Keratinocyte (primary cell): ENCODE measurements around the gene AFG1L. TPM values are rescaled to one million over a fixed set of nuclear protein-coding genes. Genes with fewer than 3 reads are reported as not detected.

Source experiments
- DNase-seq: peaks from one replicate; pipeline ENCODE4 v3.0.0-alpha.2; 2011; ENCODE audit warnings: low read depth, missing footprints, low spot score
- FAIRE-seq: peaks from 2 replicates; lab custom pipeline; 2011; peaks lifted over from hg19 to GRCh38; lab: Jason Lieb, UNC
- H2AFZ ChIP-seq: 2 replicates; pipeline ENCODE4 v1.6.0; 2012; ENCODE audit warnings: low read length, control low read depth, inconsistent platforms; ENCODE audit not compliant: control insufficient read depth
- H3K27ac ChIP-seq: 2 replicates; pipeline ENCODE4 v1.5.1; 2011; ENCODE audit warnings: low read length; ENCODE audit not compliant: control insufficient read depth, insufficient read depth
- H3K27me3 ChIP-seq: 3 replicates; pipeline ENCODE4 v1.6.0; 2011; ENCODE audit warnings: low read length; ENCODE audit not compliant: control insufficient read depth, insufficient read depth; ENCODE audit errors: extremely low read depth
- H3K36me3 ChIP-seq, 2 experiments: 2 replicates in 1 of 2; 3 replicates in 1 of 2; pipeline ENCODE4 v1.5.1; 2011; ENCODE audit warnings: low read length in 2 of 2, mild to moderate bottlenecking in 1 of 2; ENCODE audit not compliant: control insufficient read depth in 2 of 2, insufficient read depth in 2 of 2; ENCODE audit errors: extremely low read depth in 1 of 2
- H3K4me1 ChIP-seq: 3 replicates; pipeline ENCODE4 v1.5.1; 2011; ENCODE audit warnings: low read length; ENCODE audit not compliant: control insufficient read depth, insufficient read depth; ENCODE audit errors: extremely low read depth
- H3K4me2 ChIP-seq: 3 replicates; pipeline ENCODE4 v1.6.0; 2011; ENCODE audit warnings: low read depth, low read length; ENCODE audit not compliant: control insufficient read depth, insufficient read depth; ENCODE audit errors: extremely low read depth
- H3K4me3 ChIP-seq, 3 experiments: fragments of 200-600 bp in 1 of 3; sonication (generic) in 1 of 3; 2 replicates in 2 of 3; 3 replicates in 1 of 3; pipeline ENCODE4 v1.5.1; 2011 to 2016; ENCODE audit warnings: low read length in 3 of 3, mild to moderate bottlenecking in 3 of 3, control low read depth in 2 of 3, inconsistent platforms in 1 of 3, low read depth in 1 of 3, mixed read lengths in 1 of 3, mixed run types in 1 of 3, moderate library complexity in 1 of 3; ENCODE audit not compliant: control insufficient read depth in 2 of 3, insufficient read depth in 2 of 3; ENCODE audit errors: extremely low read depth in 1 of 3
- H3K79me2 ChIP-seq: 2 replicates; pipeline ENCODE4 v1.6.0; 2012; ENCODE audit warnings: low read length; ENCODE audit not compliant: control insufficient read depth, insufficient read depth
- H3K9ac ChIP-seq: 3 replicates; pipeline ENCODE4 v1.6.0; 2011; ENCODE audit warnings: low read length; ENCODE audit not compliant: control insufficient read depth, insufficient read depth; ENCODE audit errors: extremely low read depth
- H3K9me1 ChIP-seq: 3 replicates; pipeline ENCODE4 v1.6.0; 2011; ENCODE audit warnings: low read length; ENCODE audit not compliant: control insufficient read depth, insufficient read depth; ENCODE audit errors: extremely low read depth
- H3K9me3 ChIP-seq: 2 replicates; pipeline ENCODE4 v1.5.1; 2012; ENCODE audit warnings: low read depth, low read length; ENCODE audit not compliant: control insufficient read depth
- H4K20me1 ChIP-seq: 3 replicates; pipeline ENCODE4 v1.6.0; 2011; ENCODE audit warnings: low read length; ENCODE audit not compliant: control insufficient read depth, insufficient read depth; ENCODE audit errors: extremely low read depth
- EZH2 ChIP-seq: IDR thresholded peaks from one replicate; pipeline ENCODE4 v1.6.1; 2012; ENCODE audit warnings: inconsistent platforms, mild to moderate bottlenecking, low read length, moderate library complexity
- dilution Hi-C: fragments of 300-500 bp; cut with MboI; formaldehyde crosslinking; loops from one replicate; pipeline ENCODE4 v1.7.0; 2020; ENCODE audit warnings: low sequenced_read_pairs; ENCODE audit not compliant: extremely low pct_ligation_motif_present
- polyA plus RNA-seq, 5 experiments: library from polyadenylated mRNA; depleted of rRNA in 3 of 5; stranded (reverse) in 3 of 5; stranded (forward) in 1 of 5; unstranded in 1 of 5; fragments of >200 nt; gene quantifications; 1 replicate in 1 of 5; 2 replicates in 3 of 5; 3 replicates in 1 of 5; pipeline versions ENCODE4 v1.2.1 to v1.2.3, GENCODE V29; 2011 to 2012; ENCODE audit warnings: missing spikeins in 2 of 5, low read depth in 1 of 5, low replicate concordance in 1 of 5
- TF ChIP-seq, protein P1 (sequence below), 3 experiments: IDR thresholded peaks in 1 of 3; conservative IDR thresholded peaks in 1 of 3; optimal IDR thresholded peaks in 1 of 3; 2 replicates in 2 of 3; 3 replicates in 1 of 3; pipeline versions ENCODE3 to v1.5.1; 2011; ENCODE audit warnings: low read length in 3 of 3, mild to moderate bottlenecking in 3 of 3, moderate library complexity in 2 of 3, control low read depth in 1 of 3, inconsistent platforms in 1 of 3; ENCODE audit not compliant: insufficient read depth in 2 of 3; ENCODE audit errors: extremely low read depth in 1 of 3

AFG1L gene
- polyA plus RNA-seq, 1 donor (not counting 4 experiments of a cell fraction or from before 2014, with no cell fraction given) = 3.1 TPM

DNA sequence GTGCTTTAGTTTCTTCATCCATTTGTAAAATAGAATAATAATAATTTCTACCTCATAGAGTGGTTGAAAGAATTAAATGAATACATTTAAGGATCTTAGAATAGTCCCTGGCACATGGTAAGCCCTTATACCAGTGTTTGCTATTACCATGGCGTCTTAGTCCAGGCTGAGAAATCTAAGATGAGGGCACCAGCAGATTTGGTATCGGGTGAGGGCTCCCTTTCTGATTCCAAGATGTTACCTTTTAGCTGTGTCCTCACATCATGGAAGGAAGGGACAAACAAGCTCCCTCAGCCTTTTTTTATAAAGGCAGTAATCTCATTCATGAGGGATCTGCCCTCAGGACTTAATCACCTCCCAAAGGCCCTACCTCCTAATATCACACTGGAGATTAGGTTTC is 141.9 kb downstream of the AFG1L start:
- DNase-seq (no peak), FAIRE-seq (no peak)
- H3K4me2 ChIP-seq = no peak overlapping the region
- H3K4me3 ChIP-seq = no peak overlapping the region
- no peaks in the 10 kb centered on the region for H3K36me3 ChIP-seq
- H3K27ac ChIP-seq = no peak overlapping the region
- no peaks in the 10 kb centered on the region for H3K27me3 ChIP-seq
- H3K9me1 ChIP-seq = peaks cover 2% of the 10 kb centered on the region
- H3K9ac ChIP-seq = no peak overlapping the region
- no peaks in the 10 kb centered on the region for H3K9me3 ChIP-seq
- TF ChIP-seq, protein P1, sequence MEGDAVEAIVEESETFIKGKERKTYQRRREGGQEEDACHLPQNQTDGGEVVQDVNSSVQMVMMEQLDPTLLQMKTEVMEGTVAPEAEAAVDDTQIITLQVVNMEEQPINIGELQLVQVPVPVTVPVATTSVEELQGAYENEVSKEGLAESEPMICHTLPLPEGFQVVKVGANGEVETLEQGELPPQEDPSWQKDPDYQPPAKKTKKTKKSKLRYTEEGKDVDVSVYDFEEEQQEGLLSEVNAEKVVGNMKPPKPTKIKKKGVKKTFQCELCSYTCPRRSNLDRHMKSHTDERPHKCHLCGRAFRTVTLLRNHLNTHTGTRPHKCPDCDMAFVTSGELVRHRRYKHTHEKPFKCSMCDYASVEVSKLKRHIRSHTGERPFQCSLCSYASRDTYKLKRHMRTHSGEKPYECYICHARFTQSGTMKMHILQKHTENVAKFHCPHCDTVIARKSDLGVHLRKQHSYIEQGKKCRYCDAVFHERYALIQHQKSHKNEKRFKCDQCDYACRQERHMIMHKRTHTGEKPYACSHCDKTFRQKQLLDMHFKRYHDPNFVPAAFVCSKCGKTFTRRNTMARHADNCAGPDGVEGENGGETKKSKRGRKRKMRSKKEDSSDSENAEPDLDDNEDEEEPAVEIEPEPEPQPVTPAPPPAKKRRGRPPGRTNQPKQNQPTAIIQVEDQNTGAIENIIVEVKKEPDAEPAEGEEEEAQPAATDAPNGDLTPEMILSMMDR (optimal IDR thresholded peaks at IDR 0.05 in 1 of 3, IDR thresholded peaks at IDR 0.05 in 1 of 3, conservative IDR thresholded peaks at IDR 0.05 in 1 of 3; ENCODE audit: extremely low read depth in 1 of 3, insufficient read depth in 2 of 3, low read length in 3 of 3) = no peak
- TF ChIP-seq EZH2 = no peak
- dilution Hi-C loops = no loop called here
- no peak overlapping the region for H2AFZ ChIP-seq
- H3K4me1 ChIP-seq = peaks cover 19% of the 10 kb centered on the region
- no peaks in the 10 kb centered on the region for H4K20me1 ChIP-seq
- H3K79me2 ChIP-seq = no peaks in the 10 kb centered on the region

DNA sequence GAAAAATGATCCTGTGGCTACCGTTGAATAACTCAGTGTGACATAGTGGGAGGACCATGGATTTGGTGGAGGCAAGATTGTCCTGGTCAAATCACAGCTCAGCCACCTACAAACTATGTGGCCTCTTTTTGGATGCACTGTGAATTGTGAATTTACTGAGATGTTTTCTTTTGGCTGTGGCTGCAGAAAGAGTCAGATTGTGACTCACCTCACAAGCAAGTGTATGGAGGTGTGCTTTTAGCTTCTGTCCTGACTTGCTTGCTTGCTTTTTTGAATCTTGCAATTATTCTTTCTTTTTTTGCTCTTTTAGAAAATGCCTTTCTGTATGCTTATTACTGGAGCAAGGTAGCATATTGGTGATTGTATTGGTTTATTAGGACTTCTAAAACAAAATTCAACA is 143.0 kb downstream of the AFG1L start:
- no peaks in the 10 kb centered on the region for H3K27me3 ChIP-seq
- H3K4me2 ChIP-seq = peak overlapping the region; percentile 69
- no peak overlapping the region for H2AFZ ChIP-seq
- no peak overlapping the region for H3K27ac ChIP-seq
- H3K4me3 ChIP-seq = no peak overlapping the region
- dilution Hi-C loops = no loop called here
- FAIRE-seq = peak; percentile 79
- H3K4me1 ChIP-seq = peaks cover 19% of the 10 kb centered on the region
- H3K9me1 ChIP-seq = peaks cover 2% of the 10 kb centered on the region
- no peaks in the 10 kb centered on the region for H3K9me3 ChIP-seq
- no peak for TF ChIP-seq EZH2
- TF ChIP-seq, protein P1 (optimal IDR thresholded peaks at IDR 0.05 in 1 of 3, IDR thresholded peaks at IDR 0.05 in 1 of 3, conservative IDR thresholded peaks at IDR 0.05 in 1 of 3; ENCODE audit: extremely low read depth in 1 of 3, insufficient read depth in 2 of 3, low read length in 3 of 3) = no peak
- no peaks in the 10 kb centered on the region for H3K79me2 ChIP-seq
- no peak for DNase-seq
- H4K20me1 ChIP-seq = no peaks in the 10 kb centered on the region
- no peaks in the 10 kb centered on the region for H3K36me3 ChIP-seq
- no peak overlapping the region for H3K9ac ChIP-seq
